ENCODE results near the gene DPF1. TPM values are rescaled to one million over a fixed set of nuclear protein-coding genes. Genes with fewer than 3 reads are reported as not detected.

DPF1 gene
- total and polyA plus RNA-seq, 4 donors: not detected

- WGBS: 76% methylated on average over 5 of the region's 5 CpGs
- Histone ChIP-seq H3K4me3 (ENCODE audit: low read depth in 1 of 3, low read length in 3 of 3) (no peak overlapping the region), H3K9ac (ENCODE audit: low read depth in 1 of 2, low read length in 2 of 2) (no peak overlapping the region), H3K36me3 (ENCODE audit: control insufficient read depth in 4 of 4, insufficient read depth in 3 of 4, low read depth in 1 of 4, low read length in 3 of 4) (no peaks in the 10 kb centered on the region), H3K27me3 (ENCODE audit: control insufficient read depth in 4 of 4, insufficient read depth in 4 of 4, low read length in 3 of 4) (no peaks in the 10 kb centered on the region), H3K9me3 (ENCODE audit: control insufficient read depth in 4 of 4, low read length in 3 of 4) (no peaks in the 10 kb centered on the region), H3K27ac (ENCODE audit: low read depth in 1 of 2, low read length in 2 of 2) (no peak overlapping the region), H3K4me1 (ENCODE audit: control insufficient read depth in 4 of 4, insufficient read depth in 4 of 4, low read length in 3 of 4) (peaks cover 6 to 18% (median 16%) of the 10 kb centered on the region in 4 donors)
- no peak for DNase-seq (ENCODE audit: low spot score)
- no peak for TF ChIP-seq EGR1 (IDR thresholded peaks at IDR 0.05; ENCODE audit: low read depth in 2 of 2)
- no peak for TF ChIP-seq CTCF (IDR thresholded peaks at IDR 0.05; ENCODE audit: low read depth, low read length, missing input control)
- no peak for TF ChIP-seq HNF4A (conservative IDR thresholded peaks at IDR 0.05)
- TF ChIP-seq FOXA2 (IDR thresholded peaks at IDR 0.05): no peak
- no peak for TF ChIP-seq RAD21 (IDR thresholded peaks at IDR 0.05)
- no peak for TF ChIP-seq RXRA (IDR thresholded peaks at IDR 0.05)
- TF ChIP-seq GABPA (IDR thresholded peaks at IDR 0.05 in 1 of 2, conservative IDR thresholded peaks at IDR 0.05 in 1 of 2): no peak
- no peak for TF ChIP-seq TAF1 (conservative IDR thresholded peaks at IDR 0.05)
- no peak for TF ChIP-seq NR2F2 (IDR thresholded peaks at IDR 0.05)
- no peak for TF ChIP-seq REST (IDR thresholded peaks at IDR 0.05)
- TF ChIP-seq ATF3 (IDR thresholded peaks at IDR 0.05): no peak
- TF ChIP-seq ZBTB33 (IDR thresholded peaks at IDR 0.05): no peak
- TF ChIP-seq JUND (IDR thresholded peaks at IDR 0.05): no peak
- no peak for TF ChIP-seq HNF4G (IDR thresholded peaks at IDR 0.05)
- TF ChIP-seq FOXA1 (IDR thresholded peaks at IDR 0.05): no peak
- no peak for TF ChIP-seq SP1 (IDR thresholded peaks at IDR 0.05)
- TF ChIP-seq YY1 (IDR thresholded peaks at IDR 0.05): no peak
- TF ChIP-seq MAX (IDR thresholded peaks at IDR 0.05): no peak
Measured at GRCh38 chr19:38247126-38247525, 23.1 kb upstream of the DPF1 start.

Measured in liver (tissue), 9 donors.